HCT116 (cell line): ENCODE results near the gene WDR44. TPM values are rescaled to one million over a fixed set of nuclear protein-coding genes. Genes with fewer than 3 reads are reported as not detected.

Source experiments
- ATAC-seq: fragments of 200-7000 bp; cut with Tn5 transposase; 2 replicates; pipeline ENCODE4 v1.9.1; 2020; ENCODE audit warnings: mild to moderate bottlenecking, moderate library complexity
- BruUV-seq: library from RNA; stranded (reverse); fragments of 400-500 nt; replicated peaks from 2 replicates; lab custom pipeline; 2021; lab: Mats Ljungman, UMichigan
- CTCF ChIA-PET: fragments of 300-600 bp; sonication (Branson Sonifier 250); formaldehyde crosslinking; loops from one replicate; lab custom pipeline; 2021; ENCODE audit warnings: antibody characterized with exemption; lab: Charles Lee
- POLR2A ChIA-PET: fragments of 300-600, 350-600 bp; sonication (Branson Sonifier 250); formaldehyde crosslinking; loops from one replicate; lab custom pipeline; 2021; ENCODE audit warnings: antibody characterized with exemption; lab: Charles Lee
- RAD21 ChIA-PET, 2 experiments: fragments of 300-600 bp; sonication (Branson Sonifier 250); formaldehyde crosslinking; loops; one replicate each; lab custom pipeline; 2023; ENCODE audit warnings: low total read pairs in 2 of 2; ENCODE audit not compliant: uncharacterized antibody in 2 of 2, unreplicated experiment in 2 of 2, low non-redundant PET in 1 of 2; lab: Charles Lee
- DNase-seq: peaks from one replicate; pipeline ENCODE4 v3.0.0-alpha.2; 2010; ENCODE audit warnings: low read depth, low spot score
- H2AFZ ChIP-seq: fragments of 200-600 bp; shearing (Covaris generic), sonication (generic); 2 replicates; pipeline ENCODE4 v1.6.1; 2017; ENCODE audit warnings: low read depth, mixed run types, mixed read lengths, antibody characterized with exemption, low read length; ENCODE audit not compliant: poor library complexity, severe bottlenecking
- H3K27ac ChIP-seq: 2 replicates; pipeline ENCODE4 v1.5.1; 2012; ENCODE audit warnings: low read depth, low read length
- H3K27me3 ChIP-seq: fragments of 200-600 bp; sonication (generic); 2 replicates; pipeline ENCODE4 v1.6.1; 2016; ENCODE audit warnings: mixed run types, low read length, mixed read lengths; ENCODE audit not compliant: insufficient read depth
- H3K36me3 ChIP-seq, 2 experiments: fragments of 200-500 bp in 1 of 2; fragments of 200-600 bp in 1 of 2; sonication (Bioruptor generic) in 1 of 2; sonication (generic) in 1 of 2; 2 replicates each; pipeline versions ENCODE4 v1.5.1 to v1.6.1; 2014 to 2016; ENCODE audit warnings: low read length in 2 of 2, inconsistent platforms in 1 of 2, mixed read lengths in 1 of 2, mixed run types in 1 of 2; ENCODE audit not compliant: insufficient read depth in 2 of 2, control insufficient read depth in 1 of 2
- H3K4me1 ChIP-seq, 2 experiments: fragments of 200-600 bp in 1 of 2; sonication (generic) in 1 of 2; 2 replicates each; pipeline versions ENCODE4 v1.5.1 to v1.6.1; 2012 to 2017; ENCODE audit warnings: low read length in 2 of 2, inconsistent platforms in 1 of 2, mild to moderate bottlenecking in 1 of 2, mixed read lengths in 1 of 2, mixed run types in 1 of 2, moderate library complexity in 1 of 2; ENCODE audit not compliant: insufficient read depth in 2 of 2, control insufficient read depth in 1 of 2
- H3K4me2 ChIP-seq: fragments of 200-600 bp; sonication (generic); 2 replicates; pipeline ENCODE4 v1.6.1; 2017; ENCODE audit warnings: mixed run types, low read length, mixed read lengths
- H3K4me3 ChIP-seq, 2 experiments: fragments of 200-600 bp in 1 of 2; sonication (generic) in 1 of 2; replicated peaks in 1 of 2; 2 replicates each; pipeline ENCODE4 v1.5.1; 2011 to 2016; ENCODE audit warnings: low read length in 2 of 2, control low read depth in 1 of 2, low read depth in 1 of 2, mild to moderate bottlenecking in 1 of 2, mixed read lengths in 1 of 2, mixed run types in 1 of 2
- H3K79me2 ChIP-seq: fragments of 200-600 bp; sonication (generic); 2 replicates; pipeline ENCODE4 v1.6.1; 2017; ENCODE audit warnings: mild to moderate bottlenecking, mixed run types, low read length, moderate library complexity, mixed read lengths; ENCODE audit not compliant: insufficient read depth
- H3K9ac ChIP-seq: fragments of 200-600 bp; sonication (generic); 2 replicates; pipeline ENCODE4 v1.6.1; 2016; ENCODE audit warnings: low read length, mixed read lengths
- H3K9me2 ChIP-seq: fragments of 200-600 bp; sonication (generic), shearing (Covaris generic); 2 replicates; pipeline ENCODE4 v1.6.1; 2017; ENCODE audit warnings: mixed run types, mild to moderate bottlenecking, moderate library complexity; ENCODE audit not compliant: insufficient read depth
- H3K9me3 ChIP-seq, 2 experiments: fragments of 200-500 bp in 1 of 2; fragments of 200-600 bp in 1 of 2; sonication (Bioruptor generic) in 1 of 2; sonication (generic) in 1 of 2; 2 replicates each; pipeline ENCODE4 v1.6.1; 2014 to 2017; ENCODE audit warnings: low read length in 2 of 2, mixed read lengths in 2 of 2, inconsistent platforms in 1 of 2, low read depth in 1 of 2, mild to moderate bottlenecking in 1 of 2, mixed run types in 1 of 2, moderate library complexity in 1 of 2; ENCODE audit not compliant: control insufficient read depth in 1 of 2, insufficient read depth in 1 of 2
- H4K20me1 ChIP-seq: fragments of 200-600 bp; sonication (generic), shearing (Covaris generic); 2 replicates; pipeline ENCODE4 v1.6.1; 2017; ENCODE audit warnings: mixed run types, mild to moderate bottlenecking, moderate library complexity; ENCODE audit not compliant: insufficient read depth
- CTCF ChIP-seq, 3 experiments: fragments of 200-600 bp in 1 of 3; sonication (generic) in 1 of 3; IDR thresholded peaks in 2 of 3; conservative IDR thresholded peaks in 1 of 3; 2 replicates each; pipeline ENCODE4 v1.5.1; 2012 to 2017; ENCODE audit warnings: low read depth in 2 of 3, low read length in 2 of 3, antibody characterized with exemption in 1 of 3, borderline replicate concordance in 1 of 3, control low read depth in 1 of 3, mild to moderate bottlenecking in 1 of 3, mixed read lengths in 1 of 3, mixed run types in 1 of 3, moderate library complexity in 1 of 3; ENCODE audit not compliant: insufficient read depth in 1 of 3
- EGR1 ChIP-seq: IDR thresholded peaks from 2 replicates; pipeline ENCODE4 v1.6.1; 2012; ENCODE audit warnings: low read depth
- ELF1 ChIP-seq: IDR thresholded peaks from 2 replicates; pipeline ENCODE4 v1.6.1; 2012; ENCODE audit warnings: low read depth, borderline replicate concordance
- EZH2phosphoT487 ChIP-seq: fragments of 200-600 bp; IDR thresholded peaks from 2 replicates; pipeline ENCODE4 v1.6.1; 2018; ENCODE audit warnings: antibody characterized with exemption, borderline replicate concordance
- MAX ChIP-seq: IDR thresholded peaks from 2 replicates; pipeline ENCODE4 v1.6.1; 2012
- POLR2AphosphoS5 ChIP-seq: IDR thresholded peaks from 2 replicates; pipeline ENCODE4 v1.6.1; 2011; ENCODE audit warnings: mild to moderate bottlenecking, low read depth, low read length, moderate library complexity
- RAD21 ChIP-seq: IDR thresholded peaks from 2 replicates; pipeline ENCODE4 v1.6.1; 2012; ENCODE audit warnings: low read depth, mild to moderate bottlenecking
- REST ChIP-seq: IDR thresholded peaks from 2 replicates; pipeline ENCODE4 v1.6.1; 2012; ENCODE audit warnings: low read depth
- SIN3A ChIP-seq: IDR thresholded peaks from 2 replicates; pipeline ENCODE4 v1.6.1; 2012; ENCODE audit warnings: low read depth
- SP1 ChIP-seq: IDR thresholded peaks from 2 replicates; pipeline ENCODE4 v1.6.1; 2012; ENCODE audit warnings: low read depth
- SRF ChIP-seq: IDR thresholded peaks from 2 replicates; pipeline ENCODE4 v1.6.1; 2012; ENCODE audit warnings: low read depth
- TCF7L2 ChIP-seq: IDR thresholded peaks from 2 replicates; pipeline ENCODE4 v1.7.0; 2011; ENCODE audit warnings: borderline replicate concordance, inconsistent platforms; ENCODE audit not compliant: insufficient read depth, insufficient read length; ENCODE audit errors: extremely low read depth
- YY1 ChIP-seq: IDR thresholded peaks from 2 replicates; pipeline ENCODE4 v1.6.1; 2011; ENCODE audit warnings: low read length, low read depth, moderate library complexity, mild to moderate bottlenecking; ENCODE audit not compliant: insufficient replicate concordance; ENCODE audit errors: extremely low read depth
- ZNF274 ChIP-seq: fragments of 200-500 bp; sonication (Bioruptor generic); IDR thresholded peaks from 2 replicates; pipeline ENCODE4 v1.6.1; 2014; ENCODE audit warnings: mild to moderate bottlenecking, low read depth, low read length, inconsistent platforms
- intact Hi-C: fragments of 100-400 bp; cut with micrococcal nuclease; formaldehyde crosslinking; loops from 2 replicates; pipeline ENCODE4 v1.10.0; 2022
- total RNA-seq: library from RNA; stranded (reverse); gene quantifications from one replicate; pipeline ENCODE4 v1.2.1, GENCODE V29; 2021; ENCODE audit not compliant: unreplicated experiment

Gene WDR44
- total RNA-seq, 1 experiment from 2014 or later, result 12.2 TPM

GRCh38 chrX:118315529-118315928 is 30.4 kb upstream of the WDR44 start:
- CTCF ChIA-PET, result no interaction called here
- no peaks in the 10 kb centered on the region for H3K9me3 ChIP-seq
- H3K27ac ChIP-seq, result no peak overlapping the region
- no TSS peak for BruUV-seq
- H3K4me2 ChIP-seq, result no peak overlapping the region
- ATAC-seq (no peak), DNase-seq (no peak)
- no peak overlapping the region for H3K4me3 ChIP-seq
- POLR2A ChIA-PET, result no interaction called here
- H3K36me3 ChIP-seq, result no peaks in the 10 kb centered on the region
- no peak for TF ChIP-seq SIN3A
- TF ChIP-seq ELF1, result no peak
- no peak for TF ChIP-seq REST
- TF ChIP-seq CTCF (IDR thresholded peaks at IDR 0.05 in 2 of 3, conservative IDR thresholded peaks at IDR 0.05 in 1 of 3; ENCODE audit: borderline replicate concordance in 1 of 3, insufficient read depth in 1 of 3, low read depth in 2 of 3, low read length in 2 of 3), result no peak
- no peak for TF ChIP-seq ZNF274
- no peak for TF ChIP-seq POLR2AphosphoS5
- no peak for TF ChIP-seq RAD21
- no peak for TF ChIP-seq SP1
- no peak for TF ChIP-seq TCF7L2
- TF ChIP-seq MAX, result no peak
- TF ChIP-seq EZH2phosphoT487, result no peak
- TF ChIP-seq YY1, result no peak
- no peak for TF ChIP-seq EGR1
- no peak for TF ChIP-seq SRF
- H3K27me3 ChIP-seq, result no peaks in the 10 kb centered on the region
- intact Hi-C loops, result no loop called here
- no peaks in the 10 kb centered on the region for H3K4me1 ChIP-seq
- no peaks in the 10 kb centered on the region for H4K20me1 ChIP-seq
- RAD21 ChIA-PET, result no interaction called here
- H3K9ac ChIP-seq, result no peak overlapping the region
- H3K79me2 ChIP-seq, result no peaks in the 10 kb centered on the region
- H3K9me2 ChIP-seq, result no peaks in the 10 kb centered on the region
- no peak overlapping the region for H2AFZ ChIP-seq
